Measurements from ENCODE around the gene PPP1R7. TPM values are rescaled to one million over a fixed set of nuclear protein-coding genes. Genes with fewer than 3 reads are reported as not detected.

PPP1R7 gene
- total and polyA plus RNA-seq, 4 donors: 18.0 to 45.8 (median 29.0) TPM

DNA sequence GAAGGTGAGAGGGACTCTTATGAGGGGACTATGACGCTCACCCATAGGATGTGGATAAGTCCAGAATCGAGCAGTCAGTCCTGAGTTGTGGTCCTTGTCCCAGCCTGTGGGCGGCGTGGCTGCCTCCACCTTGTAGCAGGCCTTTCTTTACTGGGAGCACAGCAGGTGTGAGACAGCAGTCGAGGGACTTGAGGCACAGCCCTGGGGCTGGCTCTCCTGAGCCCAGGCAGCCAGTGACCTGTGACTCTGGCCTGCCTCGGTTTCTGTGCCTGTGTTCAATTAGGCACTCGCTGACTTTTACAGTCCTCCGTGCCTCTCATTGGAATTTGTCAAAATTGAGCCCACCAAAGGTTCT lies 8.3 kb downstream of the PPP1R7 start:
- no peak for TF ChIP-seq TAF1 (conservative IDR thresholded peaks at IDR 0.05)
- TF ChIP-seq SP1 (IDR thresholded peaks at IDR 0.05): no peak
- TF ChIP-seq JUND (IDR thresholded peaks at IDR 0.05): no peak
- TF ChIP-seq FOXA2 (IDR thresholded peaks at IDR 0.05): no peak
- TF ChIP-seq, protein P1, sequence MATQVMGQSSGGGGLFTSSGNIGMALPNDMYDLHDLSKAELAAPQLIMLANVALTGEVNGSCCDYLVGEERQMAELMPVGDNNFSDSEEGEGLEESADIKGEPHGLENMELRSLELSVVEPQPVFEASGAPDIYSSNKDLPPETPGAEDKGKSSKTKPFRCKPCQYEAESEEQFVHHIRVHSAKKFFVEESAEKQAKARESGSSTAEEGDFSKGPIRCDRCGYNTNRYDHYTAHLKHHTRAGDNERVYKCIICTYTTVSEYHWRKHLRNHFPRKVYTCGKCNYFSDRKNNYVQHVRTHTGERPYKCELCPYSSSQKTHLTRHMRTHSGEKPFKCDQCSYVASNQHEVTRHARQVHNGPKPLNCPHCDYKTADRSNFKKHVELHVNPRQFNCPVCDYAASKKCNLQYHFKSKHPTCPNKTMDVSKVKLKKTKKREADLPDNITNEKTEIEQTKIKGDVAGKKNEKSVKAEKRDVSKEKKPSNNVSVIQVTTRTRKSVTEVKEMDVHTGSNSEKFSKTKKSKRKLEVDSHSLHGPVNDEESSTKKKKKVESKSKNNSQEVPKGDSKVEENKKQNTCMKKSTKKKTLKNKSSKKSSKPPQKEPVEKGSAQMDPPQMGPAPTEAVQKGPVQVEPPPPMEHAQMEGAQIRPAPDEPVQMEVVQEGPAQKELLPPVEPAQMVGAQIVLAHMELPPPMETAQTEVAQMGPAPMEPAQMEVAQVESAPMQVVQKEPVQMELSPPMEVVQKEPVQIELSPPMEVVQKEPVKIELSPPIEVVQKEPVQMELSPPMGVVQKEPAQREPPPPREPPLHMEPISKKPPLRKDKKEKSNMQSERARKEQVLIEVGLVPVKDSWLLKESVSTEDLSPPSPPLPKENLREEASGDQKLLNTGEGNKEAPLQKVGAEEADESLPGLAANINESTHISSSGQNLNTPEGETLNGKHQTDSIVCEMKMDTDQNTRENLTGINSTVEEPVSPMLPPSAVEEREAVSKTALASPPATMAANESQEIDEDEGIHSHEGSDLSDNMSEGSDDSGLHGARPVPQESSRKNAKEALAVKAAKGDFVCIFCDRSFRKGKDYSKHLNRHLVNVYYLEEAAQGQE (IDR thresholded peaks at IDR 0.05): no peak
- no peak for TF ChIP-seq NR2F2 (IDR thresholded peaks at IDR 0.05)
- TF ChIP-seq EGR1 (IDR thresholded peaks at IDR 0.05; ENCODE audit: low read depth in 2 of 2): no peak
- TF ChIP-seq HNF4A (conservative IDR thresholded peaks at IDR 0.05): no peak
- TF ChIP-seq, protein P2, sequence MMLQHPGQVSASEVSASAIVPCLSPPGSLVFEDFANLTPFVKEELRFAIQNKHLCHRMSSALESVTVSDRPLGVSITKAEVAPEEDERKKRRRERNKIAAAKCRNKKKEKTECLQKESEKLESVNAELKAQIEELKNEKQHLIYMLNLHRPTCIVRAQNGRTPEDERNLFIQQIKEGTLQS (IDR thresholded peaks at IDR 0.05): no peak
- TF ChIP-seq HNF4G (IDR thresholded peaks at IDR 0.05): no peak
- TF ChIP-seq, protein P3, sequence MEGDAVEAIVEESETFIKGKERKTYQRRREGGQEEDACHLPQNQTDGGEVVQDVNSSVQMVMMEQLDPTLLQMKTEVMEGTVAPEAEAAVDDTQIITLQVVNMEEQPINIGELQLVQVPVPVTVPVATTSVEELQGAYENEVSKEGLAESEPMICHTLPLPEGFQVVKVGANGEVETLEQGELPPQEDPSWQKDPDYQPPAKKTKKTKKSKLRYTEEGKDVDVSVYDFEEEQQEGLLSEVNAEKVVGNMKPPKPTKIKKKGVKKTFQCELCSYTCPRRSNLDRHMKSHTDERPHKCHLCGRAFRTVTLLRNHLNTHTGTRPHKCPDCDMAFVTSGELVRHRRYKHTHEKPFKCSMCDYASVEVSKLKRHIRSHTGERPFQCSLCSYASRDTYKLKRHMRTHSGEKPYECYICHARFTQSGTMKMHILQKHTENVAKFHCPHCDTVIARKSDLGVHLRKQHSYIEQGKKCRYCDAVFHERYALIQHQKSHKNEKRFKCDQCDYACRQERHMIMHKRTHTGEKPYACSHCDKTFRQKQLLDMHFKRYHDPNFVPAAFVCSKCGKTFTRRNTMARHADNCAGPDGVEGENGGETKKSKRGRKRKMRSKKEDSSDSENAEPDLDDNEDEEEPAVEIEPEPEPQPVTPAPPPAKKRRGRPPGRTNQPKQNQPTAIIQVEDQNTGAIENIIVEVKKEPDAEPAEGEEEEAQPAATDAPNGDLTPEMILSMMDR (IDR thresholded peaks at IDR 0.05; ENCODE audit: low read depth, low read length, missing input control): no peak
- TF ChIP-seq RXRA (IDR thresholded peaks at IDR 0.05): no peak
- no peak for TF ChIP-seq FOXA1 (IDR thresholded peaks at IDR 0.05)
- TF ChIP-seq RAD21 (IDR thresholded peaks at IDR 0.05): no peak
- no peak for TF ChIP-seq YY1 (IDR thresholded peaks at IDR 0.05)
- TF ChIP-seq, protein P4, sequence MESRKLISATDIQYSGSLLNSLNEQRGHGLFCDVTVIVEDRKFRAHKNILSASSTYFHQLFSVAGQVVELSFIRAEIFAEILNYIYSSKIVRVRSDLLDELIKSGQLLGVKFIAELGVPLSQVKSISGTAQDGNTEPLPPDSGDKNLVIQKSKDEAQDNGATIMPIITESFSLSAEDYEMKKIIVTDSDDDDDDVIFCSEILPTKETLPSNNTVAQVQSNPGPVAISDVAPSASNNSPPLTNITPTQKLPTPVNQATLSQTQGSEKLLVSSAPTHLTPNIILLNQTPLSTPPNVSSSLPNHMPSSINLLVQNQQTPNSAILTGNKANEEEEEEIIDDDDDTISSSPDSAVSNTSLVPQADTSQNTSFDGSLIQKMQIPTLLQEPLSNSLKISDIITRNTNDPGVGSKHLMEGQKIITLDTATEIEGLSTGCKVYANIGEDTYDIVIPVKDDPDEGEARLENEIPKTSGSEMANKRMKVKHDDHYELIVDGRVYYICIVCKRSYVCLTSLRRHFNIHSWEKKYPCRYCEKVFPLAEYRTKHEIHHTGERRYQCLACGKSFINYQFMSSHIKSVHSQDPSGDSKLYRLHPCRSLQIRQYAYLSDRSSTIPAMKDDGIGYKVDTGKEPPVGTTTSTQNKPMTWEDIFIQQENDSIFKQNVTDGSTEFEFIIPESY (IDR thresholded peaks at IDR 0.05): no peak
- no peak for TF ChIP-seq GABPA (IDR thresholded peaks at IDR 0.05 in 1 of 2, conservative IDR thresholded peaks at IDR 0.05 in 1 of 2)
- TF ChIP-seq, protein P5, sequence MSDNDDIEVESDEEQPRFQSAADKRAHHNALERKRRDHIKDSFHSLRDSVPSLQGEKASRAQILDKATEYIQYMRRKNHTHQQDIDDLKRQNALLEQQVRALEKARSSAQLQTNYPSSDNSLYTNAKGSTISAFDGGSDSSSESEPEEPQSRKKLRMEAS (IDR thresholded peaks at IDR 0.05): no peak
- WGBS: 97% methylated on average over 8 of the region's 8 CpGs
- H3K27ac ChIP-seq (ENCODE audit: low read depth in 1 of 2, low read length in 2 of 2): no peak overlapping the region
- H3K36me3 ChIP-seq (ENCODE audit: control insufficient read depth in 4 of 4, insufficient read depth in 3 of 4, low read depth in 1 of 4, low read length in 3 of 4): peaks cover 17 to 50% (median 20%) of the 10 kb centered on the region in 4 donors
- H3K4me3 ChIP-seq (ENCODE audit: low read depth in 1 of 3, low read length in 3 of 3): no peak overlapping the region
- no peak for DNase-seq (ENCODE audit: low spot score)
- H3K9me3 ChIP-seq (ENCODE audit: control insufficient read depth in 4 of 4, low read length in 3 of 4): no peaks in the 10 kb centered on the region
- H3K4me1 ChIP-seq (ENCODE audit: control insufficient read depth in 4 of 4, insufficient read depth in 4 of 4, low read length in 3 of 4): no peaks in the 10 kb centered on the region
- no peaks in the 10 kb centered on the region for H3K27me3 ChIP-seq (ENCODE audit: control insufficient read depth in 4 of 4, insufficient read depth in 4 of 4, low read length in 3 of 4)
- H3K9ac ChIP-seq (ENCODE audit: low read depth in 1 of 2, low read length in 2 of 2): no peak overlapping the region

Measured in liver (tissue), 9 donors.